GM19452 (cell line): ENCODE data around the gene WDR37.

Experiments used
- ATAC-seq: cut with Tn5 transposase; IDR thresholded peaks from one replicate; pipeline ENCODE4 v1.9.1; 2021; ENCODE audit not compliant: unreplicated experiment

Gene WDR37

DNA sequence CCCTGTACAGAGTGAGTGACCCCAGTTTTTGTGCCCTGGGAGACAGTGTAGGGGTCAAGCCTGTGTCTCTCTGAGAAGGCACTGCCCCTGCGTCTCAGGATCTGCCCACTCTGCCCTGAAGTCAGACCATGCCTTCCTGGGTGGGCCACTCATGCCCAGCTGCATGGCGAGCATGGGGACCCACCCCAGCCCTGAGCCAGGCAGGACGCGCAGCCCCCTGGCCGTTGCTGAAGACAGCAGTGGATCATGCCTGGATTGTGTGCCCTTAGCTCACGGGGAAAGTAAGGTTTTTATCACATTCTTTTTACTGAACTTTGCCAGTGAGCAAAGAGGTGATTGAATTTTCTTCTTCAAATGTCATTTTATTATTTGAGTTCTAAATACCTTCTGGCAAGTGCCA lies 66.2 kb downstream of the WDR37 start:
- ATAC-seq, result no peak

- no peak for ATAC-seq
These were observed 67.0 kb downstream of the WDR37 start for GRCh38 chr10:1123198-1123597.

GRCh38 chr10:1123972-1124371 lies 67.8 kb downstream of the WDR37 start:
- no peak for ATAC-seq

DNA sequence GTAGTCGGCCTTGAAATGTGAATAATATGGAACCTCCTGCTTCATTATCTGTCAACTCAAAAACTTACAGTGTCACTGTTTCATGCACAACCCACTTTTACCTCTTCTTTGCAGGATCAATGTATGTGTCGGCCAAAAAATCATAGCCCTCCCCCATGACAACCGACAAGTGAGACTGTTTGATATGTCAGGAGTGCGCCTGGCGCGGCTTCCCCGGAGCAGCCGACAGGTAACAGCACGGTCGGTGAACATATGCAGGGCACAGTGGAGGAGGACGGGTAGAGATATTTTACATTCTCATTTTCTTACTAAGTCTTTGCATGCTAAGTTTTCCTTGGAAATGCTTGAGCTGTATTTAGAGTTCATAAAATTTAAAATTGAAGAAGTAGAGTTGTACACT lies 68.6 kb downstream of the WDR37 start:
- ATAC-seq, result no peak

DNA sequence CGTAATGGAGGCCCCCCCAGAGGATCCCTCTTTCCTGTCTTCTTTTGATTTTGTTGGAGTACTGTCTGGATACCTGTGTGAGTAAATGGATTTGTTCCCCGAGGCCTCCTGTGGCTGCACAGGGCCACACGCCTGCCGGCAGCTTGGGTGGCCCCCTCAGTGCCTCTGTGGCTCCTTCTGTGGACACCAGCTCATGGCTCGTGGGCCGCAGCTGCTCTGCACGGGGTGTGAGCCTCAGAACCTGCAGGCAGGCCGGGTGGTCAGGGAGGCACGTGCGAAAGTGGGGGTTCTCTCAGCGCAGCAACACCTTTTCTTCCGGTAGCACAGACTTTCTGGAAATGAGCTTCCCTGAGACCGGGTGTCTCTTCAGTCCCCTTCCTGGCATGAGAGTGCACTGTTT lies 70.3 kb downstream of the WDR37 start:
- ATAC-seq, result no peak

DNA sequence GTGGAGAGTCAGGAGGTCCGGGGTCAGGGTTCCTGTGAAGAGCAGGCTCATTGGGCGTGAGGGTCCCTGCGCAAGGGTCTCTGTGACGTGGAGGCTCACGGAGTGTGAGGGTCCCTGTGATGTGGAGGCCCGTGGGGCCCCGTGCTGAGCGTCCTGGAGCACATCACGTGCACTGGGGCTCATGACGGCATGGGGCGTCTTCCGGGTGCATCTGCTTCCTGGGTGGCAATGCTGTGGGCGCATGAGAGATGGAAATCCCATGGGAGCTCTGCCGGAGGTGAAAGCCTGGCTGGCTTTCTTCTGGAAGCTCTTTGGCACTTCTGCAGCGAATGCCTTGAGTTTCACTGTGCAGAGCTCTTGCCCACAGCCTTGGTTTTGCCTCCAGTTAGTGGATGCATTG lies 71.4 kb downstream of the WDR37 start:
- ATAC-seq, result no peak

DNA sequence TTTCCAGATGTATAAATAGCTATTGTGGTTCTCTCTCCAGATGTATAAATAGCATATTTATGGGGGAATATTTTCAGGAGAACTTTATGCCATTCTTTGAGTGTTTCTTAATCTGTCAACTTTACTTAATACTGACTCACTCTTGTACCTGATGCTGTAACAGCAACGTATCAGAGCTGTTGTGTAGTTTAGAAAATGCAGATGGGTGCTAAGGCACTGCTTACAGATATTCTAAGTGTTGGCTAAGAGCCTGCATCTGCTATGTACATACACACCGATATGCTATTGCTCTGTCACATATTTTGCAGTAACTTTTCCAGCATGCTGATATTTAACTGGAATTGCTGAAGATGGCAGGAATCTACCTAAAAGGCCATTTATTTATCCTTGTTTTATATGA lies 71.9 kb downstream of the WDR37 start:
- no peak for ATAC-seq

GRCh38 chr10:1128649-1129048 lies 72.5 kb downstream of the WDR37 start:
- no peak for ATAC-seq

DNA sequence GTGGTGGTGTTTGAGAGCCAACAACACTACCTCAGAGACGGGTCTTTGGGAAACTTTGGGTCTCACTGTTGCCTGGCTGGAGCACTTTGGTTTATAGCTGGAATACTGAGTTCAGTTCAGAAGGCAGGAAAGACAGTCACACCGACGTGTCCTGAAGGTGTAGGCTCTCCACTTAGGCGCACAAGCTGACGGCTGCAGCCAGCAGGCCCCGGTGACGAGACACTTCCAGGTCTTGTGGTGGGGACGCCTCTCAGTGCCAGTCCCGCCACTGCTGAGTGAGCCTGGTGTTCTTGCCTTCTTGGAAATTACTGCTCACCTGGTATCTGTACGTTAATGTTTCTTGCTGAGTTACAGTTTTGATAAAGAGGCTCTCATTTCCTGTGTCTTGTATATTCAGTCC lies 74.0 kb downstream of the WDR37 start:
- no peak for ATAC-seq

GRCh38 chr10:1130995-1131790 lies 75.0 kb downstream of the WDR37 start:
- ATAC-seq, result no peak

DNA sequence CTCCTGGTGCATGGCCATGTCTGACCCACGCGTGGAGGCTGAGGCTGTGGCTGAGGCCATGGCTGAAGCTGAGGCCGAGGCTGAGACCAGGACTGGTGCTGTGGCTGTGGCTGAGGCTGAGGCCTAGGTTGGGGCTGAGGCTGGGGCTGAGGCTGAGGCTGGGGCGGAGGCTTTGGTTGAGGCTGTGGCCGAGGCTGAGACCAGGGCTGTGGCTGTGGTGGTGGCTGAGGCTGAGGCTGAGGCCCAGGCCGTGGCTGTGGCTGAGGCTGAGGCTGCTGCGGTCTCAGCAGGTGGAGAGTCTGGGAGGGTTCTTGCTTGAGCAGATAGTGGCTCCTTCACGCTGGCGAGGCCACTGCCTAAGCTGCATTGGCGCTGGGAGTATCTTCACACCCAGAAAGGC lies 76.4 kb downstream of the WDR37 start:
- no peak for ATAC-seq

DNA sequence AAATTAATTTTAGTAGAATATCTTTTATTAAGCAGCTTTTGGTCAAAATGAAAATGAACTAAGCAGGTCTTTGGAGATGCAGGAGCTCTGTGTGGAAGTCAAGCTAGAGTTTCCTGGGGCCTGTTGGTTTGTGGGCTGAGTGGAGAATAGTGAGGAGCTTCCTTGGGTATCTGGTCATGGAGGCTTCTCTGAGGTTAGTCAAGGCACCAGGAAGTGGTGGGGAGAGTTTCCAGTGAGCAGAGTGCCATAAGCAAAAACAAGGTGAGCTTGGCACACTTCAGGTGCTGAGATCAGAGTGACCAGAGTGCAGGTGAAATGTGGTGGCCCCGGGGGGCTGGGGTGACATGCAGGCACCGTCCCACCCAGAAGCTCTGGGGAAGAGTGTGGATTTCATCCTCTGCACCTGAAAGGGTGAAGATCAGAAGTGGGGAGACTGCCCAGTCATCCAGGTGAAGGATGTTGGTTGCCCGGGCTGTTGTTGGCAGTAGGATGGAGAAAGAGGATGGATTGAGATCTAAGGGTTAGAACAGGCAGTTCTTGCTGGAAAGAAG lies 77.4 kb downstream of the WDR37 start:
- no peak for ATAC-seq

- ATAC-seq, result no peak
These were observed 78.0 kb downstream of the WDR37 start for GRCh38 chr10:1134156-1134555.

GRCh38 chr10:1136268-1136667 lies 80.1 kb downstream of the WDR37 start:
- ATAC-seq, result no peak

- ATAC-seq, result no peak
These were observed 81.4 kb downstream of the WDR37 start for GRCh38 chr10:1137499-1138163.

- no peak for ATAC-seq
These were observed 82.3 kb downstream of the WDR37 start for GRCh38 chr10:1138529-1138928.

- no peak for ATAC-seq
These were observed 85.1 kb downstream of the WDR37 start for GRCh38 chr10:1141261-1141660.

GRCh38 chr10:1141701-1142100 lies 85.5 kb downstream of the WDR37 start:
- ATAC-seq, result no peak

DNA sequence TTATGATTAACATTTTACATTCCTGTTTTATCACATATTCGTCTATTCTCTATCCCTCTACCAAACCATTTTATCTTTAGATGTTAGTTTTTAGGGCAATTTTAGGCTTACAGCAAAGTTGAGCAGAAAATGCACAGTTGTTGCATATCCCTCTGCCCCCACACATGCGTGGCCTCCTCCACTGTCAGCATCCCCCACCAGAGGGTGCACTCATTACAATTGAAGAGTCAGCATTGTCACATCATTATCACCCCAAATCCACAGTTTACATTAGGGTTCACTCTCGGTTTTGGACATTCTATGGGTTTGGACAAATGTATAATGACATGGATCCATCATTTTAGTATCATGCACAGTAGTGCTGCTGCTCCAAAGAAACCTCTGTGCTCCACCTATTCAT lies 86.4 kb downstream of the WDR37 start:
- ATAC-seq, result no peak

DNA sequence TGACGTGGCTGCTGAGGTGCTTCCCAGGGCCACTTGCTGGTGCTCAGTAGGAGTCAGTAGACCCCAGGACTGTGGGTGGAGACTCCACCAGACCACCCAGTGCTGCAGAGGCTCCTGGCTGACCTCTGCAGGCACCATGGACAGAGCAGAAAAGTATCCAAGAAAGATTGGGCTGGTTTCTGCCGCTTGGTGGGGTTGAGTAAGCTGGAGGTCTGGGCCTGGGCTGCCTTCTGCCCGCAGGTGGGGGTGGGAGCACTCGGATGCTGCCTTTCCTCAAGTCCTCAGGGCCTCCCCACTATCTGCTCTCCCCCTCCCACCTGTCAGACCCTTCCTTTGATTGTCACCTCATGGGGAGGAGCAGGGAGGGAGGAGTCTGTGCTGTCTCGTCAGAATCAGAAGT lies 91.6 kb downstream of the WDR37 start:
- ATAC-seq, result no peak

- no peak for ATAC-seq
These were observed 92.8 kb downstream of the WDR37 start for GRCh38 chr10:1148855-1149605.
